Liver (tissue), 3 donors: Measurements from ENCODE around the gene DEPDC4.
"Not testable (repeated sequence)": the region's sequence is repeated elsewhere in the genome, so short reads cannot be mapped to it uniquely, and the experiment has no call there.

Experiments
- EGR1 ChIP-seq, 2 donors: IDR thresholded peaks; 2 replicates each; pipeline ENCODE4 v1.6.1; 2016 to 2018; ENCODE audit warnings: antibody characterized with exemption in 2 of 2, low read depth in 2 of 2
- FOXA2 ChIP-seq: IDR thresholded peaks from 2 replicates; pipeline ENCODE4 v1.6.1; 2016; ENCODE audit warnings: antibody characterized with exemption
- JUND ChIP-seq, 2 donors: IDR thresholded peaks; 2 replicates each; pipeline ENCODE4 v1.6.1; 2016; ENCODE audit warnings: antibody characterized with exemption in 2 of 2
- RAD21 ChIP-seq, 2 donors: IDR thresholded peaks; 2 replicates each; pipeline ENCODE4 v1.6.1; 2016; ENCODE audit warnings: antibody characterized with exemption in 2 of 2, mild to moderate bottlenecking in 2 of 2
- TF ChIP-seq, protein P1 (sequence below): fragments of 150-350 bp; IDR thresholded peaks from 2 replicates; pipeline ENCODE4 v1.5.1; 2017; ENCODE audit warnings: improper control_type of control experiment, low read depth, low read length; ENCODE audit not compliant: missing input control
- donor health status: healthy.
- donor health status: healthy.

DNA sequence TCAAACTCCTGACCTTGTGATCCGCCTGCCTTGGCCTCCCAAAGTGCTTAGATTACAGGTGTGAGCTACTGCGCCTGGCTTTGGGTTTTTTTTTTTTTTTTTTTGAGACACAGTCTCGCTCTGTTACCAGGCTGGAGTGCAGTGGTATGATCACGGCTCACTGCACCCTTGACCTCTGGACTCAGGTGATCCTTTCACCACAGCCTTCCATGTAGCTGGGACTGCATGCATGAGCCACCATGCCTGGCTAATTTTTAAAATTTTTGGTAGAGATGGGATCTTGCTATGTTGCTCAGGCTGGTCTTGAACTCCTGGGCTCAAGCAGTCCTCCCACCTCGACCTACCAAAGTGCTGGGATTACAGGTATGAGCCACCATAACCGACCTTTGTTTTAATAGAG is 44.7 kb downstream of the DEPDC4 start:
- not testable (repeated sequence) for TF ChIP-seq EGR1 (IDR thresholded peaks at IDR 0.05; ENCODE audit: low read depth in 2 of 2); FOXA2; RAD21 (IDR thresholded peaks at IDR 0.05); JUND (IDR thresholded peaks at IDR 0.05)
- TF ChIP-seq, protein P1, sequence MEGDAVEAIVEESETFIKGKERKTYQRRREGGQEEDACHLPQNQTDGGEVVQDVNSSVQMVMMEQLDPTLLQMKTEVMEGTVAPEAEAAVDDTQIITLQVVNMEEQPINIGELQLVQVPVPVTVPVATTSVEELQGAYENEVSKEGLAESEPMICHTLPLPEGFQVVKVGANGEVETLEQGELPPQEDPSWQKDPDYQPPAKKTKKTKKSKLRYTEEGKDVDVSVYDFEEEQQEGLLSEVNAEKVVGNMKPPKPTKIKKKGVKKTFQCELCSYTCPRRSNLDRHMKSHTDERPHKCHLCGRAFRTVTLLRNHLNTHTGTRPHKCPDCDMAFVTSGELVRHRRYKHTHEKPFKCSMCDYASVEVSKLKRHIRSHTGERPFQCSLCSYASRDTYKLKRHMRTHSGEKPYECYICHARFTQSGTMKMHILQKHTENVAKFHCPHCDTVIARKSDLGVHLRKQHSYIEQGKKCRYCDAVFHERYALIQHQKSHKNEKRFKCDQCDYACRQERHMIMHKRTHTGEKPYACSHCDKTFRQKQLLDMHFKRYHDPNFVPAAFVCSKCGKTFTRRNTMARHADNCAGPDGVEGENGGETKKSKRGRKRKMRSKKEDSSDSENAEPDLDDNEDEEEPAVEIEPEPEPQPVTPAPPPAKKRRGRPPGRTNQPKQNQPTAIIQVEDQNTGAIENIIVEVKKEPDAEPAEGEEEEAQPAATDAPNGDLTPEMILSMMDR: not testable (repeated sequence)
